CD4-positive, alpha-beta T cell treated with Interleukin-17A for 4 hours (primary cell): ENCODE results near the gene CHMP1A.
"Not testable (repeated sequence)": the region's sequence is repeated elsewhere in the genome, so short reads cannot be mapped to it uniquely, and the experiment has no call there.

ENCODE experiments used
- DNase-seq: peaks from one replicate; pipeline ENCODE4 v3.0.0-alpha.2; 2020; ENCODE audit warnings: mixed read lengths

CHMP1A gene

GRCh38 chr16:89658221-89658879 lies 842 bp upstream of the CHMP1A start:
- peak; percentile 16 for DNase-seq

DNA sequence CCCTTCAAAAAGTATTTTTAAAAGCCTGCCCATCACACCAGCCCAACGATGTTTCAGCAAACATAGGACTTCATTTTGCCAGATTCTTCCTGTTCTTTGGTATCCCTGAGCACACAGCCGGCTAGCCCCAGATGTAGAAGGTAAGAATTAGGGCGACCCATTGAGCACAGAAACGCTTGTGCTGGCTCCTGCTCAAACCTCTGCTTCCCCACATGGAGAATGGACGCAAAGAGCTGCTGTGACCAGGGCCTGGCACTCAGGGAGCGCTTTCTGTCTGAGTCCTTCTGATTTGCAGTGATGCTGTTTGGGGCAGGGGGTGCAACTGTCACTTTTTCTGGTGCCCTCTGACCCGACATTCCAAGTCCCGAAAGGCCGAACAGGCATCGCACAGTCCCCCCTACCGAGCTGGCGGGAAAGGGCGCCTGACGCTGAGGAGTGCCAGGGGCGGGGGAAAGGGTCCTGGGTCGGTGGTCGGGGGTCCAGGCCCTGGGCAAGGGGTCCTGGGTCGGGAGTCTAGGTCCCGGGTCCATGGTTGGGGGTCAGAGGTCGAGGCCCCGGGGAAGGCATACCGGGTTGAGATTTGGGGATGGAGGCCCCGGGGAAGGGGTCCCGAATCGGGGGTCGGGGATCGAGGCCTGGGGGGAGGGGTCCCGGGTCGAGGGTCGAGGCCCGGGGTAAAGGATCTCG lies 930 bp downstream of the CHMP1A start:
- DNase-seq, result no peak

DNA sequence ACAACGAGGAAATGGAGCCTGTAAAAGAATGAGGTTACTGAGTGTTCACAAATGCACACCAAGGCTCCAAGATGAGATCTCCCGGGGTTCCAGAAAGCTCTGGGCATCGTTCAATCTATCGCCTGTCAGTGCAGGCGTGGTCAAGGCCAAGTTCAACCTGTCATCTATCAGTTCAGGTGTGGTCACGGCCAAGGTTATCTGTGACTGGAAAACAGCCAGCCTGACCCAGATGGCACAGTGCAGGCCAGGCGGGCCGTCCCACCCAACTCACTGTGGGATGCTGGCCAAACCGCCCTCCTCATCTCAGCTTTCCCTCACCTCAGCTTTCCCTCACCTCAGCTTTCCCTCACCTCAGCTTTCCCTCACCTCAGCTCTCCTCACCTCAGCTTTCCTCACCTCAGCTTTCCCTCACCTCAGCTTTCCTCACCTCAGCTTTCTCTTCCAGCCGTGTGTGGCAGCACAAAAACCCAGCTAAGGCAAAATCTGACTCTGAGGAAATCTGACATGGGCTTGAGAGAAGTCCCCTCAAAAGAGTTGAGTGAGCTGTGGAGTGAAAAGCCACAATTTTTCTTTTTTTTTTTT lies 2.4 kb downstream of the CHMP1A start:
- DNase-seq, result no peak

GRCh38 chr16:89653656-89654295 lies 3.7 kb downstream of the CHMP1A start:
- no peak for DNase-seq

GRCh38 chr16:89651584-89651983 lies 5.9 kb downstream of the CHMP1A start:
- DNase-seq, result no peak

DNA sequence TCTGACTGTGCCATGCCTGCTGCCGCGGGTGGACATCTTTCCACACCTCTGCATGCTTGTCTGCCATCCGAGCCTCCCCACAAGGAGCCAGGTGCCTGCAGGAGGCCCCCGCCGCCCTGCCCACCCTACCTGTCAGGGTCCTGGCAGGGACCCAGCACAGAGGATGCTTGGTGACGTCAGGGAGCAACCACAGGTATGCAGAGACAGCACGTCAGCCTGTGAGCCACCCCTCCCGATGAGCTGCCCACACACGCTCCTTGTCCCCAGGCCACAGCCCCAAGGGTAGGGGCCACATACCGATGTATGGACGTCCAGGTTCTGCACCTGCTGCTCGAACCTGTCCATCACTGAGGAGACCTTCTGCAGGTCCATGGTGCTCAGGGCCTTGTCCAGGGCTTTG lies 10.6 kb downstream of the CHMP1A start:
- no peak for DNase-seq

GRCh38 chr16:89646270-89646669 lies 11.2 kb downstream of the CHMP1A start:
- DNase-seq, result no peak

DNA sequence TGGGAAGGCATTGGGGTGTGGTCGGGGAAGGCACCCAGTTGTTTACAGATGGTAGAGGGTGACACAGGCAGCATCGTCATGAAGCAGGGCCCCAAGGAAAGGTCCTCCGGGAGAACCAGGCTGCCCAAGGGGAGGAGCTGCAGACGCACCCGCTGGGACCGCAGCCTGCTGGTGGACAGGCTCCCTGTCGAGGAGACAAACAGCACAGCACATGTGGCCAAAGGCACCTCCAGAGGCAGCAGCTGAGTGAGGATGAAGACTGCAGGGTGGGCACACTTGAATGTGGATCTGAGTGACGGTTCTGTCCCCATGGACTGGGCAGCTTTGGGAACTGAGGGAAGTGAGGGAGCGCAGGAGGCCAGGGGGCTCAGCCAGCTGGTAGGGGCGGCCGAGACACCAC lies 12.4 kb downstream of the CHMP1A start:
- DNase-seq, result no peak

DNA sequence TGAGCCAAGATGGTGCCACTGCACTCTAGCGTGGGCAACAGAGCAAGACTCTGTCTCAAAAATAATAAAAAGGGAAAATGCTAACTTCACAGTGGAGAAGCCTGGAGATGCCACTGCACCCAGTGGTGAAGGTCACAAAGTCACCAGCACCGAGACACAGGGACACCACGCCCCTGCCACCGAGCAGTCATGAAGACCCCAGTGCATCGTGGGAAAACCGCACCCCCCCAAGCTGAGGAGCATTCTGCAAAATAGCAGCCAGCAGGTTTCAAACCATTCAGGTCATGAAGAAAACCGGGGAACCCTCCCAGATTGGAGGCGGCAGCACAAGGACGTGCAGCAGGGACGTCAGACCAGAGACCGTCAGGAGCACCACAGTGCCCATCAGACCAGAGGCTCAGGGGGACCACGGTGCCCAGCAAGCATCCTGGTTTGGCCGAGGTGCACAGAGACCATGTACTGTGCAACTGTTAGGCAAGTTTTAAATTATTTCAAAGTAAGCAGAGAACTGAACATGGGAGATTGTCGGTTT lies 13.7 kb downstream of the CHMP1A start:
- no peak for DNase-seq

DNA sequence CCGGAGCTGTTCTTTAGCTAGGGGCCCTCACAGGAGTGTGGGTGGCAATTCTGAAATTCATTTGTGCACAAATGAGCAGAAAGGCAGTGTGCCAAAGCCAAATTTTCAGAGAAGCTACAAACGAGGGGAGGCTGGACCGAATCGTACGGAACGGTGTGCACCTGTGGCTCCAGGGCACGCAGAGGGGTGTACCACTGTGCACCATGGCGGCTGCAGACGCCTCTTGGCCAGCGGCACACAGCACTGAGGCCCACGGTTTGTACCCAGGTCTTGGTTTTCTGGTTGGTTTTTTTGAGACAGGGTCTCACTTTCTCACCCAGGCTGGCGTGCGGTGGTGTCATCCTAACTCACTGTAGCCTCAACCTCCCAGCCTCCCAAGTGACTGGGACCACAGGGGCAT lies 14.9 kb downstream of the CHMP1A start:
- no peak for DNase-seq

GRCh38 chr16:89641458-89642119 lies 15.9 kb downstream of the CHMP1A start:
- DNase-seq, result no peak

DNA sequence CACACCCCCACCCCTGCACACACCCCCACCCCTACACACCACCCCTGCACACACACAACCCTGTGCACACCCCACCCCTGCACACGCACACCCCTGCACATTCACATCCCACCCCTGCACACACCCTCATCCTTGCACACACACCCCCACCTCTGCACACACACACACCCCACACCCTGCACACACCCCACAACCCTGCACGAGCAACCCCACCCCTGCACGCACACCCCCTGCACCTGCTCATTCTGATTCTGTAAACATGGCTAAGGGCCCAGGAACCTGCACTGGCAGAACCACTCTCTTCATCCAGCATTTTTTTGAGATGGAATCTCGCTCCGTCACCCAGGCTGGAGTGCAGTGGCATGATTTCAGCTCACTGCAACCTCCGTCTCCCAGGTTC lies 18.1 kb downstream of the CHMP1A start:
- DNase-seq, result no peak

DNA sequence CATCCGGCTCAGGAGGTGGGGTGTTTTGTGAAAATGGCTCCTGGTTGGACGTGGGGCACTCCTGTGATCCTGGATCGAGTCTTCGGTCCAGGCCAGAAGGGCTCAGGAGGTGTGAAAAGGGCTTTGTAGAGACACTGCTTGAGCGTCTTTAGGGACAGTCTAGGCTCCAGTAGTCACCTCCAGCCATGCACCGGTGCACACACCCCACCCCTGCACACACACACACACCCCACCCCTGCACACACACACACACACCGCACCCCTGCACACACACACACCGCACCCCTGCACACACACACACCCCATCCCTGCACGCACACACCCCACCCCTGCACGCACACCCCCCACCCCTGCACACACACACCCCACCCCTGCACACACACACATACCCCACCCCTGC lies 19.1 kb downstream of the CHMP1A start:
- DNase-seq, result no peak

DNA sequence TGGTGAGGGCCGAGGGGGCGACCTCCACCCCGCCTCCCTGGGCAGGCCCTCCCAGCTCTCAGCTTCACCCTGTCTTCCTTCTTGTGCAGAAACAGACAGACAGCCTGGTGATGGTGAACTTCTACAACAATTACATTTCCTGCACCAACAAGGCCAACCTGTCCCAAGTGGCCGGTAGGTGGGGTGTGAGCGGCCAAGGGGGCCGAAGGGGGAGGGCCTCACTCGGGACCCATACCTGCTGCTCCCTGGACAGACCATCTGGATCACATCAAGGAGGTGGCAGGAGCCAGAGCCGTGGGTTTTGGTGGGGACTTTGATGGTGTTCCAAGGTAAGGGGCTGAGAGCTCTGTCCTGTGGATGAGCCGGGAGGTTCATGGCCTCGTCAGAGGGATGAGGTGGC lies 20.1 kb downstream of the CHMP1A start:
- no peak for DNase-seq

DNA sequence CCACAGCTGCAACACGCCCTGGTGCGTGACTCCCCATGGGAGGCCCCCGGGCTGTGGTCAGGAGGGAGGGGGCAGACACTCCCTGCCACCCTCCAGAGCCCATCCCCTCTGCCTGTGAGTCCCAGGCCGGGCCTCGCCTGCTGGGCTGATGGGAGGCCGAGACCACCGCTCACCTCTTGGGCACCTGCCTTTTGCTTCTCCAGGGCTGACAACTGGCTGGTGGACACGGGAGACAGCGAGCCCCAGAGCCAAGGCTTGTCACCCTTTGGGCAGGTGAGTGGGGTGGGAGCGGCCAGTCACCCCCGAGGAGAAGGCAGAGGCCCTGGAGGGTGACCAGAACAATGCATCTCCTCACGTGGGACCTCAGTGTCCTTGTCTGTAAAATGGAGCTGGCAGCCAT lies 20.8 kb downstream of the CHMP1A start:
- DNase-seq, result no peak

- DNase-seq, result not testable (repeated sequence)
Observed at GRCh38 chr16:89634463-89635385, 22.8 kb downstream of the CHMP1A start.

DNA sequence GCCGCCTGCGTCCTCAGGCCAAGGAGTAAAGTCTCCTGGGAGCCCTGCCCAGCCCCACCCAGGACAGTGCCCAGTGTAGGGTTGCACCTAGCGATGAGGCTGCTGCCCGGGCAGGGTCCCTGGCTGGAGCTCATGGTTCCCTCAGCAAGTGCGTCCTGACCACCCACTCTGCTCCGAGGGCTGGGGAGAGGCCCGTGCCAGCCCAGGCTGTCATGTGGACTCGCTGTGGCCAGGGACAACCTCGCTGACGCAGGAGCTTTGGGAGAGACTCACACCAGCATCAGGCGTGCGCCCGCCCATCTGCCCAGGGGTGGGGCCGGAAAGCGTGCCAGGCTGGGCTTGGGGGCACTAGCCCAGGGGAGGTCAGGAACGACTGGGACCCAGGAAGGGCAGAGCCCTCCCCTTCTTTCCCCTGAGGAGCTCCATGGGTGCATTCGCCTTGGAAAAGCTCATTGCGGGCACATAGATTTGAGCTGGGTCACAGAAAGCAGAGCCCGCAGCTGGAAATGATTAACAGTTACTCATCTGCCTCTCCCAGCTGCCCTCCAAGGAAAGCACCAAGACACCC lies 24.4 kb downstream of the CHMP1A start:
- no peak for DNase-seq

- DNase-seq, result no peak
Observed at GRCh38 chr16:89629827-89630610, 27.5 kb downstream of the CHMP1A start.

- no peak for DNase-seq
Observed at GRCh38 chr16:89624777-89625761, 32.4 kb downstream of the CHMP1A start.
